ENCODE data around the gene GGNBP2.

DNA sequence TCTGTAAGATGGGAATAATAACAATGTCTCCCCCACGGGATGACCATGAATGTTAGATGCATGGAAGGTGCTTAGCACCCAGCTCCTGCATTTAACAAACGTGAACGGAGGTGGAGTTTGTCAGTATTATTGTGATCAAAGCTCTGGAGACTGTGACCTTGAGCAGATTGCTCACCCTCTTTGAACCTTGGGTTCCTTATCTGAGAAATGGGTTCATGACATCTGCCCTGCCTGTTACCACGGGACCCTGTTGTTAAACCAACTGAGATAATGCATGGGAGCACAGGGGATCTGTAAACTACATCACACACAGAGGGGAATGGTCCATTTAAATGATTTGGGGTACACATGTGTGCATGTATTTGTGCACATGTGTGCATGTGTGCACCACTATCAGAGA is 86.3 kb downstream of the GGNBP2 start:
- TF ChIP-seq, protein P1, sequence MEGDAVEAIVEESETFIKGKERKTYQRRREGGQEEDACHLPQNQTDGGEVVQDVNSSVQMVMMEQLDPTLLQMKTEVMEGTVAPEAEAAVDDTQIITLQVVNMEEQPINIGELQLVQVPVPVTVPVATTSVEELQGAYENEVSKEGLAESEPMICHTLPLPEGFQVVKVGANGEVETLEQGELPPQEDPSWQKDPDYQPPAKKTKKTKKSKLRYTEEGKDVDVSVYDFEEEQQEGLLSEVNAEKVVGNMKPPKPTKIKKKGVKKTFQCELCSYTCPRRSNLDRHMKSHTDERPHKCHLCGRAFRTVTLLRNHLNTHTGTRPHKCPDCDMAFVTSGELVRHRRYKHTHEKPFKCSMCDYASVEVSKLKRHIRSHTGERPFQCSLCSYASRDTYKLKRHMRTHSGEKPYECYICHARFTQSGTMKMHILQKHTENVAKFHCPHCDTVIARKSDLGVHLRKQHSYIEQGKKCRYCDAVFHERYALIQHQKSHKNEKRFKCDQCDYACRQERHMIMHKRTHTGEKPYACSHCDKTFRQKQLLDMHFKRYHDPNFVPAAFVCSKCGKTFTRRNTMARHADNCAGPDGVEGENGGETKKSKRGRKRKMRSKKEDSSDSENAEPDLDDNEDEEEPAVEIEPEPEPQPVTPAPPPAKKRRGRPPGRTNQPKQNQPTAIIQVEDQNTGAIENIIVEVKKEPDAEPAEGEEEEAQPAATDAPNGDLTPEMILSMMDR (conservative IDR thresholded peaks at IDR 0.05; ENCODE audit: low read length), result no peak
- TF ChIP-seq EZH2phosphoT487 (IDR thresholded peaks at IDR 0.05; ENCODE audit: borderline replicate concordance), result no peak
